ENCODE measurements around the gene AFAP1L2.

Gene AFAP1L2

GRCh38 chr10:114307731-114308130, 96.6 kb downstream of the AFAP1L2 start:
- no peak for DNase-seq

GRCh38 chr10:114306116-114306973, 98.0 kb downstream of the AFAP1L2 start:
- no peak for DNase-seq

DNA sequence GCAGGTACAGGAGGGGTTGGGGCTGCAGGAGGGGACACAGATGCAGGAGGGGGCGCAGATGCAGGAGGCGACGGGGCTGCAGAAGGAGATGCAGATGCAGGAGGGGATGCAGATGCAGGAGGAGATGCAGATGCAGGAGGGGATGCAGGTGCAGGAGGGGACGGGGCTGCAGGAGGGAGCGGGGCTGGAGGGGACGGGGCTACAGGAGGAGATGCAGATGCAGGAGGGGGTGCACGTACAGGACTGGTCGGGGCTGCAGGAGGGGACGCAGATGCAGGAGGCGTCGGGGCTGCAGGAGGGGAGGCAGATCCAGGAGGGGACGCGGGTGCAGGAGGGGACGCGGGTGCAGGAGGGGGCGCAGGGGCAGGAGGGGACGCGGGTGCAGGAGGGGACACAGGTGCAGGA, 98.8 kb downstream of the AFAP1L2 start:
- DNase-seq, result no peak

DNA sequence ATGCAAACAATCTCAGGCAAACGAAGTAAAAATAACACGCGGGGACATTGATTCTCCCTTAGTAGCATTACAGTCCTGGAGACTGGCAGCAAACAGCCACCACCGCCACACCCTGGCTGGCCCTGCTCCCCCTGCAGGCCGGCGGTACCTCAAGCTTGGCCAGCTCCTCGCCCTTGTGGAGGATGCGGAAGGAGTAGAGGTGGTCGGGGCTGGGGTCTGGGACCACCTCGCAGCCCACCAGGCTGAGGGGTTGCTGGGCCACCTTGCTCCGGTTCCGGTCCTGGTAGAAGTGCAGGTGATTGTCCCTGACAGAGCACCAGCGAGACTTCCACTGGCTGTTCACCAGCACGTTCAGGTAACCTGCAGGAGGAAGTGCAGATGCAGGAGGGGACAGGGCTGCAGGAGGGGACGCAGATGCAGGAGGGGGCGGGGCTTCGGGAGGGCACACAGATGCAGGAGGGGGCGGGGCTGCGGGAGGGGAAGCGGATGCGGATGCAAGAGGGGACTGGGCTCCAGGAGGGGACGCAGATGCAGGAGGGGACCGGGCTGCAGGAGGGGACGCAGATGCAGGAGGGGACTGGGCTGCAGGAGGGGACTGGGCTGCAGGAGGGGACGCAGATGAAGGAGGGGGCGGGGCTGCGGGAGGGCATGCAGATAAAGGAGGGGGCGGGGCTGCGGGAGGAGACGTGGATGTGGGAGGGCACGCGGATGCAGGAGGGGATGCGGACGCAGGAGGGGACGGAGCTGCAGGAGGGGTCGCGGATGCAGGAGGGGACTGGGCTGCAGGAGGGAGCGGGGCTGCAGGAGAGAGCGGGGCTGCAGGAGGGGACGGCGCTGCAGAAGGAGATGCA, 99.5 kb downstream of the AFAP1L2 start:
- no peak for DNase-seq

GRCh38 chr10:114304017-114304570, 100.2 kb downstream of the AFAP1L2 start:
- no peak for DNase-seq

GRCh38 chr10:114303556-114303955, 100.7 kb downstream of the AFAP1L2 start:
- DNase-seq, result no peak

DNA sequence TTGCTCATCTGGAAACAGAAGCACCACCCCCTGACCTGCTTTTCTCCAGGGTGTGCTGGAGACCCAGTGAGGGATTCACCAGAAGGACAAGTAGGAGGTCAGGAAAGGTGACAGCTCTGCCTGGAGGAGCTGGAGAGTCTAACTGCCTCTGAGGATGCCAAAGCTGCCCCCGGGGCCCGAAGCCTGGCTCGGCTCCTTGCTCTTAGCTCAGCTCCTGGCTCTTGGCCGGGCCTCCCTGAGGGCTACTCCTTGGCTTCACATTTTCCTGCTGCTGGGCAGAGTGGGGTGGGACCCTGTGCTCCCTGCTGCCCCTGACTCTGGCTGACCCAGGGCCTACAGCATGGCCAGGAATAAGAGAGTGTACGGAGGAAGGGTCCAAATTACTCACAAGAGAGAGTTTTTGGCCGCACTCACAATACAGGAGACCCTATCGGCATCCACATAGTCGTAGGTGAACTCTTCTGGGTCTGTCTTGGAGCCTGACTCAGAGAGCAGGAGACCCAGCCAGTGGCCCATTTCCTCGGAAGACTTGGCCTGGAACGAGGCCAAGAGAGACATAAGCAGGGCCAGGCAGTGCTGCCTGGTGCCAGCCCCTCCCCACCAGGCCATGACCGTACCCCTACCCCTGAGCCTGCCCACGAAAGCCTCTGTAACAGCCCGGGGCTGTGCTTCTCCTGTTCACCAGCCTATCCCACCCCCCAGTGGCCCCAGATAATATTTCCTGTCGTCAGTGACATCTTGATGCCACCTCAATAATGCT, 102.2 kb downstream of the AFAP1L2 start:
- no peak for DNase-seq

DNA sequence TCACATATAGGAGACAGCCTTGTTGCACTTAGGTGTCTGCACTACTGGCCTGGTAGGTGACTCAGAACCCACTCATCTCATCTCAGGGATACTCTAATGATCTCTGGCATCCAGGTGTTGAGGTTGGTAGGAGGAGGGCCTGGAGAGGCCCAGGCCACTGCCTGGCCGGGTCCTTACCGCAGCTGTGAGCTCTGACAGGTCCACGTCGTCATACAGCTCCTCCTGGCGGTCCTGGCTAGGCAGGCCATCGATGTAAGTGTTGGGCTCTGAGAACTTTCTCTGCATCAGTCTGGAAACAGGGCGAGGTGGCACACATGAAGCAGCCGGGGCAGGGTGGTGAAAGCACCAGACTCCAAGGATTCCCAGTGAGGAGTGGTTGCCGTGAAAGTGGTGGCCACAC, 103.1 kb downstream of the AFAP1L2 start:
- DNase-seq, result no peak

GRCh38 chr10:114300036-114300645, 104.2 kb downstream of the AFAP1L2 start:
- DNase-seq, result no peak

- DNase-seq, result no peak
Observed at GRCh38 chr10:114297136-114297705, 107.1 kb downstream of the AFAP1L2 start.

DNA sequence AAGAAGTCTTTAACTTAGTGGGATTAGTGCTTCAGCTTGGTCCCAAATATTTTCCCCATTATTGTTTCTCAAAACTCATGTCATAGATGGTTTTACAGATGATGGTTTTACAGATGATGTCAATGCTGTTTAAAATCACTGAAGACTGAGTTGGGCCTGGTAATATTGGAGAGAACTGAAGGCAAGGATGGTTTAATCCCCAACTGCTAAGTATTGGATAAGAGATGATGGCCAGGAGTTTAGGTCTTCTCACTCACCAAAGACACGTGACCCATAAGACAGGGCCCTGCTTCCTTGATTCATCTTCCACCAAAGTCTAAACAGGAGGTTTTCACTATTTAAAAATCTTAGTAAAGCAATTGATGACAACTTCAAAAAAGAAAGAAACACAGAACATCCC, 108.9 kb downstream of the AFAP1L2 start:
- no peak for DNase-seq

DNA sequence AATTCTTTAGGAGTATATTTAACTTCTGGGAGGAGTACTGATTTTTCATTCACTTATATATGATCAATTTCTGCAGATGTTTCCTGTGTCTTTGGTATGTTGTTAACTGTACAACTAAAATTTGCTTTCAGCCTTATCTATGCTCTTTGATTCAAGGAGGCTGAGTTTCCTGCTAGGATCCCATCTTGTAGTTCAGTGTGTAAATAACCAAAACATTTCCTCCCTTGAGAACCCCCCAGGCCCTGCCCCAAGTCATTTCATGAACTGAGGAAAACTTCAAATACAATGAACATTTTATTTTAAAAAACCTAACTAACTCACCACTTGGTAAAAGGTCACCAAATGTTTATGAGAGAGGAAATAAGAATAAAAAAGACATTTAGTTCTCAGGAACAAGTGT, 109.8 kb downstream of the AFAP1L2 start:
- DNase-seq, result no peak

GRCh38 chr10:114293075-114293474, 111.2 kb downstream of the AFAP1L2 start:
- no peak for DNase-seq

DNA sequence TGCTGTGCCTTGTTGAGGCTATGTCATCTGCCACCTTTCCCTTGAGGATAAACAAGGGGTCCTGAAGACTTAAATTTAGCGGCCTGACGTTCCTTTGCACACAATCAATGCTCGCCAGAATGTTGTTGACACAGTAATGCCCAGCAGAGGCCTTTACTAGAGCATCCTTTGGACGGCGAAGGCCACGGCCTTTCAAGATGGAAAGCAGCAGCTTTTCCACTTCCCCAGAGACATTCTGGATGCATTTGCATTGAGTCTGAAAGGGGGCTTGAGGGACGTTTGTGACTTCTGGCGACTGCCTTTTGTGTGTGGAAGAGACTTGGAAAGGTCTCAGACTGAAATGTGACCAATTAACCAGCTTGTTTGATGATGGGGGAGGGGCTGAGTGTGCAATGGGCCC, 112.8 kb downstream of the AFAP1L2 start:
- no peak for DNase-seq

- no peak for DNase-seq
Observed at GRCh38 chr10:114291076-114291475, 113.2 kb downstream of the AFAP1L2 start.

DNA sequence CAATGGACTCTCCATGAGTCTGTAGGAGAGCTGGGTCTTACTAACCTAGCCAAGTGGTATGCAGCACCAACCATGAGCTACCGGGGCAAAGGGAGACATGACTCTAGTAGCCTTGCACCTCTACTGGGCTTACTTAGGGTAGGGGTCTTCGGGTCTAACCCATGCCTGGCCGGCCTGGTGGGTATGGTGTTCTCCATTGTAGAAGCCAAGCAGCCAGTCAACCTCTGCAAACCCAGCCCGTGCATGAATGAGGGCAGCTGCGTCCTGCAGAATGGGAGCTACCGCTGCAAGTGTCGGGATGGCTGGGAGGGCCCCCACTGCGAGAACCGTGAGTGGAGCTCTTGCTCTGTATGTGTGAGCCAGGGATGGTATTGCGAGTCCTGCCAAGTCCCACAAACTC, 114.3 kb downstream of the AFAP1L2 start:
- no peak for DNase-seq

DNA sequence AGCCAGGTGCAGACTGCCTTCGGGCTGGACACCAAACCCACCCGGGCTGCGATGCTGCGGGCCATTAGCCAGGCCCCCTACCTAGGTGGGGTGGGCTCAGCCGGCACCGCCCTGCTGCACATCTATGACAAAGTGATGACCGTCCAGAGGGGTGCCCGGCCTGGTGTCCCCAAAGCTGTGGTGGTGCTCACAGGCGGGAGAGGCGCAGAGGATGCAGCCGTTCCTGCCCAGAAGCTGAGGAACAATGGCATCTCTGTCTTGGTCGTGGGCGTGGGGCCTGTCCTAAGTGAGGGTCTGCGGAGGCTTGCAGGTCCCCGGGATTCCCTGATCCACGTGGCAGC, 115.2 kb downstream of the AFAP1L2 start:
- no peak for DNase-seq

GRCh38 chr10:114288424-114289095, 115.7 kb downstream of the AFAP1L2 start:
- DNase-seq, result no peak

- DNase-seq, result no peak
Observed at GRCh38 chr10:114286921-114287320, 117.4 kb downstream of the AFAP1L2 start.

GRCh38 chr10:114285961-114286441, 118.3 kb downstream of the AFAP1L2 start:
- no peak for DNase-seq

DNA sequence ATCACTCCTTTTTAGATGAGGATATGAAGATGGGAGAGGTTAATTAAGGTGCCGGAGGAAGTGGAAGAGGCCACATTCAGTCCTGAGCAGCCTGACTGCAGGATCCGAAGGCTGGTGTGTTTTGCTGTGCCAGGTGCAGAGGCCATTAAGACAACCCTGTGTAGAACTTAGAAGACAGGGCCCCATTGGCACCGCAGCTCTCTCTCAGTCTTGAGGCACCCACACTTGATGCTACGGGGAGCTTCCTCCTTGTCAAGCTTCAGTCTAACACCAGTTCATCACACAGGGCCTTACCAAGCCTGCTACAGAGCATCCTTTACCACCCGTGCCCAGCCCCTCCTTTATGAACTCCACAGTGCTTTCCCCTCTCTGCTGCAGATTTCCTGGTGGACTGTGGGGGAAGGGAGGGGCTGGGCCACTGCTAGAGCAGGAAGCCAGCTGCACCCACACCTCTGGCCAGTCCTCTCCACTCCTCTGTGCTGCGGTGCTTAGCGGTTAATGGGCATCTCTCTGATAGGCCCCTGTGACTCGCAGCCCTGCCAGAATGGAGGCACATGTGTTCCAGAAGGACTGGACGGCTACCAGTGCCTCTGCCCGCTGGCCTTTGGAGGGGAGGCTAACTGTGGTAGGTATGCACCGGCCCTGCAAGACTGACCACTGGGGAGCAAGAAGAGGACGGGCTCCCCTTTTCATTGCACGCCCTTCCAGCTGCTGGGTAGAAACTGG, 119.8 kb downstream of the AFAP1L2 start:
- no peak for DNase-seq
